Islet of Langerhans (tissue), 1 donor: ENCODE measurements around the gene TUBB4A.
"Not testable (repeated sequence)": the region's sequence is repeated elsewhere in the genome, so short reads cannot be mapped to it uniquely, and the experiment has no call there.

ENCODE experiments used
- FAIRE-seq: peaks from one replicate; lab custom pipeline; 2011; peaks lifted over from hg19 to GRCh38; lab: Jason Lieb, UNC

TUBB4A gene

DNA sequence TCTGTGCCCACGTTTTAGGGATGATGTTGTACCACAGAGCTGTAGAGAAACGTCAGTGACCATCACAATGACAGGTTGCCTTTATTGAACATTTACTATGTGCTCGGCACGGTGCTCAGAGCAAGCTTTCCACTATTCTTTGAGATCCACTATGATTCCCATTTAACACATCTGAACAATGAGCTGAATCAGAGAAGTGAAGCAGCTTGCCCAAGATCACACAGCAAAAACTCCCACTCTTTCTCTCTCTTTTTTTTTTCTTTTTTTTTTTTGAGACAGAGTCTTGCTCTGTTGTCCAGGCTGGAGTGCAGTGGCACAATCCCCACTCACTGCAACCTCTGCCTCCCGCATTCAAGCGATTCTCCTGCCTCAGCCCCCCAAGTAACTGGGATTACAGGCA, 20.6 kb upstream of the TUBB4A start:
- no peak for FAIRE-seq

DNA sequence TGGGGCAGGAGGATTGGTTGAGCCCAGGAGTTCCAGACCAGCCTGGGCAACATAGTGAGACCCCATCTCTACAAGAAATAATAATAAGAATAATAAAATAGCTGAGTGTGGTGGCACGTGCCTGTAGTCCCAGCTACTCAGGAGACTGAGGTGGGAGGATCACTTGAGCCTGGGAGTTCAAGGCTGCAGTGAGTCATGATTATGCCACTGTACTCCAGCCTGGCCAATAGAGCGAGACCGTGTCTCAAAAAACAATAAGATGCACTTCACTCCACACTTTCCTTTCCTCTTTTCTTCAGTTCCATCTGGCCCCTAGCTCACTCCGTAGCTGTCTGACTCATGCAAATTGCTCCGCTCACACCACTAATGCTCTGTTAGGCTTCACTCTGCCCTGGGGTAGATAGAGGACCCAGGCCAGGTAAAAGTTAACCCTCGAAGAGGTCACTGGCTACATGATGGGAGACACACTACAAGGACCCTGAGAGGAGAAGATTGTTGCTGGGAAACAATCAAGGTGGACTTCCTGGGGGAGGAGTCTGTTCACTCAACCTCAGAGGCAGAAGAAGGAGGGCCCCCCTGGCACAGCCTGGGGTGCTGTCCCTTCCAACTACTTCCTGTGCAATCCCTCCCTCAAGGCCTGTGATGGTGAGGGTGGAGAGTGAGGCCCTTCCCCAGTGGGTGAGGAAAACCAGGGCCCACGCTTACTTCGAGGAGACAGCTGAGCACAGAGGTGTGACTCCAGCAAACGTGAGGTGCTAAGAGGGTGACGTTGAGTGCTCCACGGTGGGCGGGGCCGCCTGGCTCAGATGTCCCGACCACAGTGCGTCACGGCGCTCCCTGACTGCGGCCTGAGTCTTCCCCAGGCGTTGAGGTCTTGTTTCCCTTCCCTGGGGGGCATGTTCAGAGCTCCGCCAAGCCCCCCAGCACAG, 19.9 kb upstream of the TUBB4A start:
- FAIRE-seq = no peak

DNA sequence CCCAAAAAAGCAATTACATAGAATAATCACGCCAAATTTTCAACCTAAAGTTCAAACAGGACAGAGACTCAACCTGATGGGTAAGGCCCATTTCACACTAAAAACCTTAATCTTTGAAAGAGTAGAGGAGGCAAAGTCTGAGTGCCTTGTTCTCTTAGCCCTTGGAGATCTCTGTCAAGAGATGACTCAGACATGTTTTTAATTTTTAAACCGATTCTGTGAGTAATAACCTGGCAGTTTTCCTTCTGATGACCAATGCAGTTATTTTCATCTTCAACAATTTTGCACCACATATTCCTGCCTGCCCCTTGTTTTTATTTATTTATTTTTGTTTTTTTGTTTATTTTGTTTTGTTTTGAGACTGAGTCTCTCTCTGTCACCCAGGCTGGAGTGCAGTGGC, 17.2 kb upstream of the TUBB4A start:
- FAIRE-seq = no peak

DNA sequence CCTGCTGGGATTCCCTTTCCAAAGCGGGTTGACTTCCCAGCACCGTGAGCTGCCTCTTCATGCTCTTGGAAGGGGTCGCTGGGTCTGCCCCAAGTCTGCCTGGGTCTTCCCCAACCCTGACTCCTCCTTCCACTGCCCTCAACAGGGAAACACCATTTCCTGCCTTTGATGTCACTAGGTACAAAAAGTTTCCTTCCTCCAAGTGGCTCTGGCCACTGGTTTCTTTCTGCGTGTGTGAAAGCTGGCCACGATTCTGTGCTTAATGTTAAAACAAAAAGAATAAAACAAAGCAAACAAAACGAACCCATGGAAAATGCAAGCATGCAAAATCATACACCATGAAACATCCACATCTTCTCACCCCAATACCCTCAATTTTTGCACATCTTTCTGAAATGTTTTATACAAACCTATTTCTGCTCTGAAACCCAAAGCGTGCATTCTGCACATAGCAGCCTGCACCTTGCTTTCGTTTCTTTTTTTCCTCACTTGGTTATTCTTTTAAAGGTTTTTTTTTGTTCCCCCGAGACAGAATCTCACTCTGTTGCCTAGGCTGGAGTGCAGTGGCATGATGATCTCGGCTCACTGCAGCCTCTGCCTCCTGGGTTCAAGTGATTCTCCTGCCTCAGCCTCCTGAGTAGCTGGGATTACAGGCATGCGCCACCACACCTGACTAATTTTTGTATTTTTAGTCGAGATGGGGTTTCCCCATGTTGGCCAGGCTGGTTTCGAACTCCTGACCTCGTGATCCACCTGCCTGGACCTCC, 16.2 kb upstream of the TUBB4A start:
- no peak for FAIRE-seq

DNA sequence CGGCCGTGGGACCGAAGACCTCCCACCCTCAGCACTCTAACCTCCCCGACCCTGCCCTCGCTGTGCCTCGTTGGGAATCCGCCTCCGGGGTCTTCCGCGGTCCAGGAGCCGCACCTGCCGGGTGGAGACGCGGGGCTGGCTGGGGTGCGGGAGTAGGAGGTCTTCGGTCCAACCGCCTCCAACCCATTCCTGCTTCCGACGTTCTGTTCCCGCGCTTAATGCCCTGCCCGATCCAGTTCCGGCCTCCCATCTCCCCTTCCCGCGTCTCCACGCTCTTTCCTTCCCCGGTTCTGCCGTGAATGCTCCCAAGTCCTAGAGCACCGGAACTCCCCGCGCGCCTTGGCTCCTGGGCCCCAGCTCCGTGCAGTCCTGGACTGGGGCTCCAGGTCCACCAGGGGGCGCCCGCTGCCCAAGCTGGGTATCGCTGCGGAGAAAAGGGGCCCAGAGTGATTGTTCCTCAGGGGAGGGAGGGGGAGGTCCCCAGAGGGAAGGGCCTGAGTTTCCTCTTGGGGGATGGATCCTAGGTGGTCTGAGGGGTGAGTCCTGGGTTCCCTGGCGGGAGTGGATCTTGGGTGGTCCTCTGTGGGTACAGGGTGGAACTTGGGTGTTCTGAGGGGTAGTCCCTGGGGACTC, 14.7 kb upstream of the TUBB4A start:
- no peak for FAIRE-seq

DNA sequence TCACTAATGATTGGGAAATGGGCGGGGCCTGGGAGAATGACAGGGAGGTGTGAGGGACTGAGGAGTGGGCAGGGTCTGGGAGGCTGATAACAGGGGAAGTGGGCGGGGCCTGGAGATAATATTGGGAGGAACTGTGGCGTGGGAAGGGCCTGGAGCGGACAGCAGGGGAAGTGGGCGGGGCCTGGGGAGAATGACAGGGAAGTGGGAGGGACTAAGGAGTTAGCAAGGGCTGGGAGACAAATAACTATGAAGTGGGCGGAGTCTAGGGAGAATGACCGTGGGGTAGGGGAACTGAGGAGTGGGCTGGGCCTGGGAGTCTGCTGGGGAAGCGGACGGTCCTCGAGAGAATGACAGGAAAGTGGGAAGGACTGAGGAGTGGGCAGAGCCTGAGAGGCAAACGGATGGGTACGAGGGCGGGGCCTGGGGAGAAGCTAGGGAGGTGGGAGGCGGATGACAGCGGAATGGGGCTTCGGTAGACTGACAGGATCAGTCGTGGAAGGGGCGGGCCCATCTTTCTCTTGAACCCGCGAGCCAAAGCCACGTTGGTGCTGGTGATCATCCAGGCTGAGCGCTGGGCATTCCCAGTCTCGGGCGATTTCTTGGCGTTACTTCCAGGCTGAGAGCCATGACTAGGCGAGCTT, 14.0 kb upstream of the TUBB4A start:
- FAIRE-seq = no peak

DNA sequence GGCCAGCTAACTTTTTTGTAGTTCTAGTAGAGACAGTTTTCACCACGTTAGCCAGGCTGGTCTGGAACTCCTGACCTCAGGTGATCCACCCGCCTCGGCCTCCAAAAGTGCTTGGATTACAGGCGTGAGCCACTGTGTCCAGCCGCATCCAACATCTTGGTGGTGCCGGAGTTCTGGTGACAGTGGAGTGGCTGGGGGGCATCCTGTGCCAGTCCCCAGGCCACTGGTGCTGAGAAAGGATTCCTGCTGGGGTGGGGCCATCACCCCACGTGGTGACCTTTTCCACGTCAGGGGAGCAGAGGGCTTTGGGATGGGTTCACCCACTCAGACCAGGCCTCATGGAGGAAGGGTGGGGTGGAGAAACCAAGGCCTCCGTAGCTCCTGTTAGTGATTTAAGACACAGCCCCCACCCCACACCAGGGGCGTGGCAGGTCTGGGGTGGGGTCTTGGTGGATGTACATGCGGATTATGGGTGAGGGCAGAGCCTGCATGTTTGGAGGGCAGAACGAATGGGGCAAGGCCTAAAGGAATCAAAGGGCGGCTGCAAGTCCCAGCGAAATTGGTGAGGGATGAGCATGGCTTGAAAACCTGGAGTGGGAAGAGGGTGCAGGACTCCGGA, 12.9 kb upstream of the TUBB4A start:
- FAIRE-seq = no peak

DNA sequence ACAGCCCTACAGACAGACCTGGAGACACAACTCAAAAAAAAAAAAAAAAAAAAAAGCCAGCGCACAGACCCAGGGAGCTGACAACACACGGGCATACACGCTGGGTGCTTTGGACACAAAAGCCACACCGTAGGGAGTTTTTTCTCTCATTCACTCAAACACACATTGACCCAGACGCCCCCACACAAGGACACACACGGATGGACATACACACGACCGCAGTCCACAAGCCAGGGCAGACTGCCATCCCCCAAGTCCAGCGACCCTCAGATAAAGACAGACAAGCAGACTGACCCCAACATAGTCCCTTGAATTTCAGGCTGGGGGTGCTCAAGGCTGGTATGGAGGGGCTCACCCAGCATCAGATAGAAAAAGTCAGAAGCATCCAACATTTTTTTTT, 12.0 kb upstream of the TUBB4A start:
- FAIRE-seq = no peak

DNA sequence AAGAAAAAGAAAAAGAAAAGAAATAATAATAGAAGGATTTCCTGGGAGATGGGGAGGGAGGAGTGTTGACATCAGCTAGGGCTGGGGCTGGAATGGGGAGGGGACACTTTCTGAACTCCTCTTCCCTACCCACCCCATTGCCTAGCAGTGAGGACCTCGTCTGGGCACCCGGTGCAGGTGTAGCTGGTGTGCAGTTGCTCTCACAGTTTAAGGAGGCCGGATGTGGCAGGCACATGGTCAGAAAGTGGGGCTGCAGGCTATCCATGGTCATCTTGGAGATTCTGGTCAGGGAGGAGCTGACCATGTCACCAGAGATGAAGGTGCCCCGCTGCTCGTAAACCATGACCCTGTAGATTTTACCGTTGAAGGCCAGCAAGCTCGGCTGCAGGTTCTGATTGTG, 8.5 kb upstream of the TUBB4A start:
- no peak for FAIRE-seq

DNA sequence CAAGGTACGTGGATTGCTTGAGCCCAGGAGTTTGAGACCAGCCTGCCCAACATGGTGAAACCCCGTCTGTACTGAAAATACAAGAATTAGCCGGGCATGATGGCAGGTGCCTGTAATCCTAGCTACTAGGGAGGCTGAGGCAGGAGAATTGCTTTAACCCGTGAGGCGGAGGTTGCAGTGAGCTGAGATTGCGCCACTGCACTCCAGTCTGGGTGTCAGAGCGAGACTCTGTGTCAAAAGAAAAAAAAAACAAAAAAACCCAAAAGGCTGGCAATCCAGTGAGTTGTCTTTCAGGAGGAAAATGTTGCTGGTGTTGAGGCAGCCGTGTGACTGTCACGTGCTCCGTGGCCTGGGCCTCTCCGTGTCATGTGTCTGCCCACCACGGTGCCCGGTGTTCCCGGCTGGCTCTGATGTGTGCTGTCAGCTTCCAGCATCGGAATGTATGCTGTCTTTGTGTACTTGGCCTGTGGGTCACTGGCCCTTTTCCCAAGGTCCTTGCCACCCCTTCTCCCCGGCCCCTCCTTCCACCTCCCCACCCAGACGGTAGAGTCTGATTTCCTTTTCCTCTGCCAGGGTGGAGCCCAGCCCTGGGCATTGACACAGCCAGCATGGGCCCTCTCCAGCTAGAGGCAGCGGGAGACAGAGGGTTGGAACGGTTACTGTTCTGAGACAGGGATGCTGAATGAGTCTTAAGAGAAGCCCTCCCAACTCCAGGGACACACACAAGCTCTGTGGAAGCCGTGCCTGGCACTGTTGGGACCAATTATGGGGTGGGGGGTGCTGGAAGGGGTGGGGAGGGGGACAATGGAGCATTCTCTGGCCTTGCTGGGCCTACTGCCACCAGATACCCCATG, 7.2 kb upstream of the TUBB4A start:
- FAIRE-seq = no peak

DNA sequence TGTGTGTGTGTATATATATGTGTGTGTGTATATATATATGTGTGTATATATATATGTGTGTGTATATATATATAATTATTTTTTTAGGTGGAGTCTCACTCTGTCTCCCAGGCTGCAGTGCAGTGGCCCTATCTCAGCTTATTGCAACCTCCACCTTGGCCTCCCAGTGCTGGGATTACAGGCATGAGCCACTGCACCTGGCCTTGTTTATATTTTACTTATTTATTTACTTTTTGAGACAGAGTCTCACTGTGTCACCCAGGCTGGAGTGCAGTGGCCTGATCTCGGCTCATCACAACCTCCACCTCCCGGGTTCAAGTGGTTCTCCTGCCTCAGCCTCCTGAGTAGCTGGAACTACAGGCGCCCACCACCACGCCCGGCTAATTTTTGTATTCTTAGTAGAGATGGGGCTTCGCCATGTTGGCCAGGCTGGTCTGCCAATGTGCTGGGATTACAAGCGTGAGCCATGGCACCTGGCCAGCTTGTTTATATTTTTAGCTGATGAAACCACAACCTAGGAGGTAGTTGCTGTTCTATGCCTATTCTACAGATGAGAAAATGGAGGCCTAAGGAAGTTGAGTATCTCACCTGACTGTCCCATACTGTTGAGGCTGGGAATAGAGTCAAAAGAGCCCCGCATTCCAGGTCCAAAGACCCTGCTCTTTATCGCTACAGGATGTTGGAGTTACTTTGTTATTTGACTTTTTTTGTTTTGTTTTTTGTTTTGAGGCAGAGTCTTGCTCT, 6.1 kb upstream of the TUBB4A start:
- FAIRE-seq = not testable (repeated sequence)

DNA sequence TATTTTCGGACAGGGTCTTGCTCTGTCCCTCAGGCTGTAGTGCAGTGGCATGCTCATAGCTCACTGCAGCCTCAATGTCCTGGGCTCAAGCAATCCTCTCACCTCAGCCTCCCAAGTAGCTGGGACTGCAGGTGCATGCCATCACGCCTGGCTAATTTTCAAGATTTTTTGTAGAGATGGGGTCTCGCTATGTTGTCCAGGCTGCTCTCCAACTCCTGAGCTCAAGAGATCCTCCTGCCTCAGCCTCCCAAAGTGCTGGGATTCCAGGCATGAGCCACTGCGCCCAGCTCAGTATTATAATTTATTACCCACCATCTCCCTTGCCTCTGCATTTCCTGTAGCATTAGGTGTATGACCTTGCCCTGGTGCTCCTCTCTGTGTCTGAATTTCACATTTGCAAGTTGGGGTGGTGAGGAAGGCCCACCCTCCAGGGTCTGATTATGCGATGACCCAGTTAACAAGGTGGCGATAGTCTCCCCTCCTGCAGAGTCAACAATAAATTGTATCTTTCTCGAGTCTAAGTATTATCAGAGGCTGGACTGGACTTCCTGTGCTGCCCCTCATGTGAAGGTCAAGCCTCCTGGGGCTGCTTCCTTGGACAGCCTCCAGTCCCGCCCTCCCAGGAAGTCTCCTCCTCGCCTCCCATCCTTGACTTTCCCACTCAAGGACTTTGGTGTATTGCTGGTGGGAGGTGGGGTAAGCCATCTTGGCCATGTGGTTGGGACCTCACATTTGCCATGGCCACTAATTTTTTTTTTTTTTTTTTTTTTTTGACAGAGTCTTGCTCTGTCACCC, 1.5 kb upstream of the TUBB4A start:
- no peak for FAIRE-seq

DNA sequence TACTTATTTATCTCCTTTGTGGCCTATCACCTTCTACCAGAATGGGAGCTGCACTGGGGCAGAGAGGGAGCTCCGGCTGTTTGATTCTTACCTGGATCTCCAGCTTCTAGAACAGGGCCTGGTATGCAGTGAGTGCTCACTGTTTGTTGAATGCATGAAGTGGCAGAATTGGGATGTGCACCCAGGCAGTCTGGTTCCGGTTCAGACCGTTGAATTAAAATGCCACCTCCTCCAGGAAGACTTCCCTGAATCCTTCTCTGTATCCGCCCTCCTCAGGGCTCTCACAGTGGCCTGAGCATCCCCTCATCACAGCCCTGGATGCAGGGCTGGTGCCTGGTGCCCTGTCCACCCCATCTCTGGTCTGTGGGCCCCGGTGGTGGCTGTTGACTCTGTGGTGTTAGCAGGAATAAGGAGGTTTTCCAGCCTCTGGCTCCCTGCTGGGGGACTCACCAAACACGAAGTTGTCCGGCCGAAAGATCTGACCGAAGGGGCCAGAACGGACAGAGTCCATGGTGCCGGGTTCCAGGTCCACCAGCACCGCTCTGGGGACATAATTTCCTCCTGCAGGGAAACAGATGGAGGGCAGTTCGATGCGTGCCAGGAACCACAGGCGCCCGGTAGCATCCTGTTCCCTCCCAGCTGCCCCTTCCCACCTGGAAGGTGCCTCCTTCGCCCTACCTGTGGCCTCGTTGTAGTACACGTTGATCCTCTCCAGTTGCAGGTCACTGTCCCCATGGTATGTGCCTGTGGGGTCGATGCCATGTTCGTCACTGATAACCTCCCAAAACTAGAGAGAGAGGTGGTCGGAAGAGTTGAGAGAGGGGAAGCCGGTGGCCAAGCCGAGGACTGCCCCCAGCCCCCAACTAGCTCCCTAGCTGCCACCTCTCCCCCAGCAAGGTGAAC, 1.0 kb downstream of the TUBB4A start:
- no peak for FAIRE-seq

DNA sequence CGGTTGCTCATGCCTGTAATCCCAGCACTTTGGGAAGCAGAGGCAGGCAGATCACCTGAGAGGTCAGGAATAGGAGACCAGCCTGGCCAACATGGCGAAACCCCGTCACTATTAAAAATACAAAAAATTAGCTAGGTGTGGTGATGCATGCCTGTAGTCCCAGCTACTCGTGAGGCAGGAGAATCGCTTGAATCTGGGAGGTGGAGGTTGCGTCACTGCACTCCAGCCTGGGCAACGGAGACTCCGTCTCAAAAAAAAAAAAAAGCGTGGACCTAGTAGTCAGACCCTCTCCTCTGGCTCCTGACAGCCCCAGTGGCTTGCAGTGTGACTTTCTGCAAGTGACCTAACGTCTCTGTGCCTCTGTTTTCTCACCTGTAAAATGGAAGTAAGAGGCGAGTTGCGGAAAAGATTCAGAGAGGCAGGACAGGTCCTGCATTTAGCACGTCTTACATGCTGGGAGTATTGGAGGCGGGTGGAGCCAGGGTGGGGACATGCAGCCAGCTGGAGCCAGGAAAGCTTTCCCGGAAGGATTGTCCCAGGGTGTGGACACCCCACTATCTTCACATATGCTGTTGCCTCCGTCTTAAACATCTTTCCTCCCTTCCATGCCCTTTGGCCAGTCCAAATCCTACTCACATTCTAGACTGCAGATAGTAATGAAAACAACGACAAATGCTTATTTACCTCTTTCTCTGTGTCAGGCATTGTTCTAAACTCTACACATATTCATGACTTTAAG, 2.9 kb downstream of the TUBB4A start:
- FAIRE-seq = no peak

DNA sequence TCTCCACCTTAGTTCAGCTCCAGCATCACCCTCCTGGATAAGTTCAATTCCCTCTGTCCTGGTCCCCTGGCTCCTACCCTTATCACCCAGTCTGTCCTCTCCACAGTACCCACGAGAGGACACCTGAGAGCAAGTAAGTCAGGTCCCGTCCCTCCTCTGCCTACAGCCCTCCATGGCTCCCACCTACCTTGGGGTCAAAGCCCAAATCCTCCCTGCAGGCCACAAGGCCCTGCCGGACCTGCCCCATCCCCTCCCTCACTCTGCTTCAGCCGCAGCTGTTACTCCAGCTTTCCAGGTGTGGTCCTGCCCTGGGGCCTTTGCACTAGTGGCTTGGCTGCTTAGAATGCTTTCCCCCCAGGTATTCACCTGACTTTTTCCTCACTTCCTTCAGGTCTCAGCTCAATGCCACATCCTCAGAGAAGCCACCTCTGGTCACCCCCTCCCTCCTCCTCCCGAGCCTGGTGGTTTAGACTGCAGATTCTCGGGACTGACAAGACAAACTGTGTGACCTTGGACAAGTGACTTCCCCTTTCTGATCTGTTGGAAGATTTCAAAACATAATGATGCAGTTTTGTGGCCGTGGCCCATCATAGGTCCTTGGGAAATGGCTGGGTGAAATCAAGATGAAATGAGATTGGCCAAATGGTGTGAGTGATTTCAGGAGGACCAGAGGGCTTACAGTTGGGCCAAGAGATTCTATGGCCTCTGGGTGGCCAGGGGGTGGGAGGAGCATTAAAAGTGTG, 3.6 kb downstream of the TUBB4A start:
- FAIRE-seq = no peak

DNA sequence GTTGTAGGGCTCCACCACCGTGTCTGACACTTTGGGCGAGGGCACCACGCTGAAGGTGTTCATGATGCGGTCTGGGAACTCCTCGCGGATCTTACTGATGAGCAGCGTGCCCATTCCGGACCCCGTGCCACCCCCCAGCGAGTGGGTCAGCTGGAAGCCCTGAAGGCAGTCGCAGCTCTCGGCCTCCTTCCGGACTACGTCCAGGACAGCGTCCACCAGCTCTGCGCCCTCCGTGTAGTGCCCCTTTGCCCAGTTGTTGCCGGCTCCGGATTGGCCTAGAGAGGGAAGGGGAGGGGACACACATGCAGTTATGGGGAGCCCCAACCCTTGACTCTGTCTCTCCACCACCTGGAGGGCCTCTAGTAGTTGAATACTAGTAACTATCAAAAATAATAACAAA, 6.2 kb downstream of the TUBB4A start:
- no peak for FAIRE-seq

DNA sequence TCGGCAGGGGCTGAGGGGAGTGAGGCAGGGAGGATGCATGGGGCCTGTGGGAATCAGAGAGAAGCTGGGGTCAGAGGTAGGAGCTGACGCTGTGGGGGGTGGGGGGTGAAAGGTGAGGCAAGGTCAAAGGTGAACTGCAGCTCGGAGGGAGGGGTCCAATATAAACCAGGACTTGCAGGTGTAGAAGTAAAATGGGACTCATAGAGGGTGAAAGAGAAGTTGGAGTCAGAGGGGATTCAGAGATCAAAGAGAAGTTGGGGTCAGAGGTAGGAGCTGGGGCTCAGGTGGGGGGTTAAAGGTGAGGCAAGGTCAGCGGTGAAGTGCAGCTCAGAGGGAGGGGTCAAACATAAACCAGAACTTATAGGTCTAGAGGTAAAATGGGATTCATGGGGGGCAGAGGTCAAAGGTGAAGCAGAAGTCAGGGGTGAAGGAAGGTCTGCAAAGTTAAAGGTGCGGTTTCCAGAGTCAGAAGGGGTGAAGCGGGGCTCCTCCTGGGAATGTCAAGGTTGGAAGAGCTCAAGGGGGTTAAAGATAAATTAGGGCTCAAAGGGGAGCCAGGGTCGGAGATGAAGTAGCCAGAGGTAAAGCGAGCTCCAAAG, 7.6 kb downstream of the TUBB4A start:
- FAIRE-seq = no peak
